ENCODE measurements around the gene DNAAF1. TPM values are rescaled to one million over a fixed set of nuclear protein-coding genes. Genes with fewer than 3 reads are reported as not detected.
"Not testable (repeated sequence)": the region's sequence is repeated elsewhere in the genome, so short reads cannot be mapped to it uniquely, and the experiment has no call there.

Gene DNAAF1
- total RNA-seq, 2 experiments from 2014 or later, result 0.33 TPM; not detected in 1

- Mint-ChIP-seq H3K9me3 (no peaks in the 10 kb centered on the region), H3K27ac (peak within 1 kb of the TSS; percentile 94), H3K27me3 (no peaks in the 10 kb centered on the region), H3K36me3 (peaks cover 1% of the 10 kb centered on the region), H3K4me3 (peak within 1 kb of the TSS; percentile 92), H3K4me1 (peaks cover 10% of the 10 kb centered on the region)
- peak; percentile 100 for DNase-seq
Measured at GRCh38 chr16:84116720-84117493, 28.2 kb upstream of the DNAAF1 start, which contains the start of gene MBTPS1. MBTPS1 (minus strand) TSS chr16:84116942; CDS start chr16:84101783, 15,159 bp downstream.

GRCh38 chr16:84117494-84117843, 27.6 kb upstream of the DNAAF1 start:
- no peaks in the 10 kb centered on the region for H3K27me3 Mint-ChIP-seq
- DNase-seq, result no peak
- H3K9me3 Mint-ChIP-seq, result no peaks in the 10 kb centered on the region
- peak overlapping the region; percentile 92 for H3K4me3 Mint-ChIP-seq
- peaks cover 2% of the 10 kb centered on the region for H3K36me3 Mint-ChIP-seq
- peak overlapping the region; percentile 94 for H3K27ac Mint-ChIP-seq
- H3K4me1 Mint-ChIP-seq, result peaks cover 8% of the 10 kb centered on the region

GRCh38 chr16:84118315-84118714, 26.8 kb upstream of the DNAAF1 start:
- not testable (repeated sequence) for H3K9me3 Mint-ChIP-seq, H3K4me1 Mint-ChIP-seq, H3K36me3 Mint-ChIP-seq, H3K27me3 Mint-ChIP-seq, DNase-seq
- Mint-ChIP-seq H3K4me3 (peak overlapping the region; percentile 61), H3K27ac (peak overlapping the region; percentile 29)

GRCh38 chr16:84119368-84119767, 25.7 kb upstream of the DNAAF1 start:
- no peaks in the 10 kb centered on the region for H3K9me3 Mint-ChIP-seq
- H3K4me3 Mint-ChIP-seq, result no peak overlapping the region
- peaks cover 7% of the 10 kb centered on the region for H3K36me3 Mint-ChIP-seq
- H3K4me1 Mint-ChIP-seq, result peaks cover 8% of the 10 kb centered on the region
- H3K27ac Mint-ChIP-seq, result no peak overlapping the region
- DNase-seq, result no peak
- no peaks in the 10 kb centered on the region for H3K27me3 Mint-ChIP-seq

GRCh38 chr16:84120023-84120422, 25.1 kb upstream of the DNAAF1 start:
- Mint-ChIP-seq H3K4me1 (peaks cover 8% of the 10 kb centered on the region), H3K27ac (no peak overlapping the region), H3K27me3 (no peaks in the 10 kb centered on the region), H3K36me3 (peaks cover 7% of the 10 kb centered on the region), H3K4me3 (no peak overlapping the region), H3K9me3 (no peaks in the 10 kb centered on the region)
- no peak for DNase-seq

- H3K27ac Mint-ChIP-seq, result no peak overlapping the region
Measured at GRCh38 chr16:84121007-84121406, 24.1 kb upstream of the DNAAF1 start.

GRCh38 chr16:84124257-84125073, 20.6 kb upstream of the DNAAF1 start:
- H3K36me3 Mint-ChIP-seq, result peaks cover 10% of the 10 kb centered on the region
- H3K4me1 Mint-ChIP-seq, result no peaks in the 10 kb centered on the region
- no peak overlapping the region for H3K4me3 Mint-ChIP-seq
- H3K27ac Mint-ChIP-seq, result no peak overlapping the region
- no peak for DNase-seq
- no peaks in the 10 kb centered on the region for H3K9me3 Mint-ChIP-seq
- H3K27me3 Mint-ChIP-seq, result no peaks in the 10 kb centered on the region

More at GRCh38 chr16:84121007-84121406, 24.1 kb upstream of the DNAAF1 start:
- H3K36me3 Mint-ChIP-seq, result peaks cover 7% of the 10 kb centered on the region
- H3K27me3 Mint-ChIP-seq, result no peaks in the 10 kb centered on the region
- H3K4me3 Mint-ChIP-seq, result no peak overlapping the region
- peaks cover 2% of the 10 kb centered on the region for H3K4me1 Mint-ChIP-seq
- no peak for DNase-seq
- H3K9me3 Mint-ChIP-seq, result no peaks in the 10 kb centered on the region

GRCh38 chr16:84131117-84131516, 14.0 kb upstream of the DNAAF1 start:
- Mint-ChIP-seq H3K27me3 (no peaks in the 10 kb centered on the region), H3K4me1 (peaks cover 20% of the 10 kb centered on the region), H3K27ac (no peak overlapping the region), H3K4me3 (no peak overlapping the region), H3K36me3 (peaks cover 3% of the 10 kb centered on the region), H3K9me3 (no peaks in the 10 kb centered on the region)
- no peak for DNase-seq

- Mint-ChIP-seq H3K27ac (no peak overlapping the region), H3K36me3 (no peaks in the 10 kb centered on the region), H3K9me3 (no peaks in the 10 kb centered on the region), H3K4me1 (peaks cover 36% of the 10 kb centered on the region), H3K4me3 (no peak overlapping the region), H3K27me3 (no peaks in the 10 kb centered on the region)
- DNase-seq, result no peak
Measured at GRCh38 chr16:84132527-84133285, 12.4 kb upstream of the DNAAF1 start.

GRCh38 chr16:84136331-84137125, 8.6 kb upstream of the DNAAF1 start:
- DNase-seq, result no peak
- H3K36me3 Mint-ChIP-seq, result peaks cover 7% of the 10 kb centered on the region
- H3K9me3 Mint-ChIP-seq, result no peaks in the 10 kb centered on the region
- H3K27me3 Mint-ChIP-seq, result no peaks in the 10 kb centered on the region
- H3K4me1 Mint-ChIP-seq, result peaks cover 63% of the 10 kb centered on the region
- peak overlapping the region; percentile 20 for H3K4me3 Mint-ChIP-seq
- H3K27ac Mint-ChIP-seq, result peak overlapping the region; percentile 75

DNA sequence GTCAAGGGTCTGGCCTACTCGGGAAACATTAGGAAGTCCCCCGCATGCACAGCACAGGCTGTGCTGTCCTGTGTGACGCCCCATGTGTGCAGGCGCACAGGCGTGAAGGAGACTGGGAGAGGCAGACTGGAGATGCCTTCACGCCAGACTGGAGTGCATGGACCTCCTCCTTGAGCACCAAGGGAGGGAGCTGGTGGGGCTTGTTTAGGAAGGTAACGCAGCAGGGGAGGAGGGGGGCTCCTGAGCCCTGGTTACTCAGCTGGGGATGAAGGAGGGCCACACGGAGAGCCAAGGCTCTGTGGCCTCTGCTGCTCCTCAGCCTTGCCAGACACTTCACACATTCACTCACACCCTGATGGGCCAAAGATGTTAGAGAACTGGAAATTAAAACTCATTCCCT, 7.8 kb upstream of the DNAAF1 start:
- Mint-ChIP-seq H3K36me3 (peaks cover 7% of the 10 kb centered on the region), H3K4me1 (peaks cover 67% of the 10 kb centered on the region), H3K4me3 (no peak overlapping the region), H3K27ac (peak overlapping the region; percentile 75), H3K9me3 (no peaks in the 10 kb centered on the region), H3K27me3 (no peaks in the 10 kb centered on the region)
- DNase-seq, result no peak

DNA sequence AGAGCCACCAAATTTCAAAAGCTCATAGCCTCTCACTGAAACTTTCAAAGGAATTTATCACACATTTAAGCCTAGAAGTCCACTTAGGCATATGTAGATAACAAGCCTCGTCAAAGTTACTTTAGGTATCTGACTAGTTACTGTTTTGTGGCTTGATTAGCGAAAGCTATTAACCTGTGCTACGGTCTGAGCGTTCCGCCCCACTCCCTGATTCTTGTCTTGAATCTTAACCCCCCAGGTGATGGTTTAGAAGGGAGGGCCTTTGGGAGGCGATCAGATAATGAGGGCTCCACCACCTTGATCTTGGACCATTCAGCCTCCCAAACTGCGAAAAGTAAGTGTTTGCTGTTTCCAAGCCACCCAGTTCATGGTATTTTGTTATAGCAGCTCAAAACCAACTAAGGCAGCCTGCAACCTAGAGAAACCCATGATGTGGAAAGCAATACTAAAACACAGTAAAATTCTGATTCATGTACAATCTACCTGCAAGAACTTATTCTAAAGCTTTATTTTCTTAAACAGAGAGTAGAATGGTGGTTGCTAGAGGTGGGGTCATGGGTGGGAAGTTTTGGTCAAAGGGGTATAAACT, 7.2 kb upstream of the DNAAF1 start:
- H3K27ac Mint-ChIP-seq, result peak overlapping the region; percentile 62
- no peak overlapping the region for H3K4me3 Mint-ChIP-seq
- no peaks in the 10 kb centered on the region for H3K9me3 Mint-ChIP-seq
- H3K36me3 Mint-ChIP-seq, result peaks cover 7% of the 10 kb centered on the region
- DNase-seq, result no peak
- peaks cover 62% of the 10 kb centered on the region for H3K4me1 Mint-ChIP-seq
- H3K27me3 Mint-ChIP-seq, result no peaks in the 10 kb centered on the region

DNA sequence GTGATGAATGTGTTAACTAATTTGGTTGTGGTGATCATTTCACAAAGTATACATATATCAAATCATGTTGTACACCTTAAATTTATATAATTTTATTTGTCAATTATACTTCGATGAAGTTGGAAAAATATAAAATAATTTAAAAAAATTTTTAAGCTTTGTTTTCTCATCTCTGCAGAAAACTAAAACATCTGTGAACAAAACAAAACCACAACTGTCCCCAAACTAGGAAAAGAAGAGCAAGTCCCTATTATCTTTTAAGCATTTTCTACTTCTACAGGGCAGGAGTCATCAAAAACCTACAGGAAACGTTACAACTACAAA, 6.6 kb upstream of the DNAAF1 start:
- H3K4me3 Mint-ChIP-seq, result no peak overlapping the region
- no peaks in the 10 kb centered on the region for H3K27me3 Mint-ChIP-seq
- peaks cover 66% of the 10 kb centered on the region for H3K4me1 Mint-ChIP-seq
- no peak overlapping the region for H3K27ac Mint-ChIP-seq
- H3K9me3 Mint-ChIP-seq, result no peaks in the 10 kb centered on the region
- H3K36me3 Mint-ChIP-seq, result peaks cover 7% of the 10 kb centered on the region
- no peak for DNase-seq
